Transverse colon (tissue), 4 donors: ENCODE measurements around the gene CCDC86. TPM values are rescaled to one million over a fixed set of nuclear protein-coding genes. Genes with fewer than 3 reads are reported as not detected.

Source experiments
- DNase-seq: peaks from one replicate; pipeline ENCODE4 v3.0.0-alpha.2; 2019
- H3K27ac ChIP-seq, 4 donors: fragments of 200-600 bp; sonication (generic); 2 replicates each; pipeline ENCODE4 v1.5.1; 2016 to 2018; ENCODE audit warnings: inconsistent platforms in 4 of 4
- H3K27me3 ChIP-seq: fragments of 200-600 bp; sonication (generic); 2 replicates; pipeline ENCODE4 v1.5.1; 2017; ENCODE audit warnings: inconsistent platforms
- H3K36me3 ChIP-seq, 4 donors: fragments of 200-600 bp; sonication (generic); 2 replicates each; pipeline ENCODE4 v1.5.1; 2017 to 2019; ENCODE audit warnings: inconsistent platforms in 4 of 4
- H3K4me1 ChIP-seq, 4 donors: fragments of 200-600 bp; sonication (generic); 2 replicates each; pipeline ENCODE4 v1.5.1; 2017 to 2020; ENCODE audit warnings: inconsistent platforms in 4 of 4
- H3K4me3 ChIP-seq, 4 donors: fragments of 200-600 bp; sonication (generic); 1 replicate in 1 of 4; 2 replicates in 3 of 4; pipeline versions ENCODE4 v1.5.1 to v1.6.1; 2017 to 2019; ENCODE audit warnings: inconsistent platforms in 4 of 4
- H3K9me3 ChIP-seq, 2 donors: fragments of 200-600 bp; sonication (generic); 2 replicates each; pipeline ENCODE4 v1.5.1; 2017 to 2019; ENCODE audit warnings: inconsistent platforms in 2 of 2
- CTCF ChIP-seq, 5 experiments: fragments of 200-600 bp in 3 of 5; fragments of 450-650 bp in 2 of 5; sonication (generic) in 3 of 5; IDR thresholded peaks; 1 replicate in 2 of 5; 2 replicates in 3 of 5; pipeline ENCODE4 v1.5.1; 2016 to 2017; ENCODE audit warnings: antibody characterized with exemption in 5 of 5, inconsistent platforms in 3 of 5, mild to moderate bottlenecking in 2 of 5, moderate library complexity in 1 of 5
- EP300 ChIP-seq: sonication (generic); formaldehyde crosslinking; IDR thresholded peaks from one replicate; pipeline ENCODE4 v1.6.1; 2017; ENCODE audit warnings: antibody characterized with exemption, low read depth
- POLR2A ChIP-seq: fragments of 450-650 bp; IDR thresholded peaks from one replicate; pipeline ENCODE4 v1.6.1; 2016; ENCODE audit warnings: antibody characterized with exemption, mild to moderate bottlenecking, moderate library complexity
- POLR2AphosphoS5 ChIP-seq, 3 donors: sonication (generic); formaldehyde crosslinking; IDR thresholded peaks; one replicate each; pipeline ENCODE4 v1.6.1; 2016; ENCODE audit warnings: antibody characterized with exemption in 3 of 3
- WGBS, 2 donors: methylation state at CpG; one replicate each; pipeline ENCODE4 v1.1.5; 2018; ENCODE audit warnings: low coverage in 1 of 2; 5-methylcytosine and 5-hydroxymethylcytosine counted together
- in situ Hi-C, 4 donors: fragments of 200-750 bp; cut with MboI; loops; one replicate each; pipeline versions ENCODE4 v1.15.0 to v1.15.1; 2017; ENCODE audit warnings: low sequenced_read_pairs in 3 of 4, low pct_ligation_motif_present in 1 of 4, low pct_unique_long_range_greater_than_20kb in 1 of 4
- intact Hi-C: fragments of 100-400 bp; cut with DNase I; formaldehyde crosslinking; loops from one replicate; pipeline ENCODE4 v1.15.1; 2023; ENCODE audit warnings: low total_unique reads
- total RNA-seq, 4 donors: library from RNA; depleted of rRNA; stranded (reverse); fragments of >200 nt; gene quantifications; one replicate each; pipeline ENCODE4 v1.1.0, GENCODE V29; 2016

CCDC86 gene
- total RNA-seq, 4 donors from 2014 or later, result 1.9 to 9.1 (median 5.5) TPM

GRCh38 chr11:60797846-60798630 is 43.9 kb upstream of the CCDC86 start:
- Histone ChIP-seq H3K4me1 (no peaks in the 10 kb centered on the region), H3K27ac (no peak overlapping the region), H3K36me3 (no peaks in the 10 kb centered on the region), H3K27me3 (peaks cover 7% of the 10 kb centered on the region), H3K4me3 (no peak overlapping the region), H3K9me3 (no peaks in the 10 kb centered on the region)
- no peak for DNase-seq
- TF ChIP-seq POLR2AphosphoS5 (IDR thresholded peaks at IDR 0.05), result no peak
- no peak for TF ChIP-seq CTCF (IDR thresholded peaks at IDR 0.05)
- no peak for TF ChIP-seq EP300
- no peak for TF ChIP-seq POLR2A
- in situ Hi-C loops, result no loop called here
- WGBS, 2 donors, result 85% methylated on average over 17 of the region's 17 CpGs; no CpG with 5 or more reads in 1 of the 2 donors
- intact Hi-C loops, result no loop called here

GRCh38 chr11:60798631-60799030 is 43.3 kb upstream of the CCDC86 start:
- H3K27me3 ChIP-seq, result peaks cover 7% of the 10 kb centered on the region
- in situ Hi-C loops, result no loop called here
- H3K4me3 ChIP-seq, result no peak overlapping the region
- TF ChIP-seq CTCF (IDR thresholded peaks at IDR 0.05) (no peak), EP300 (no peak), POLR2A (no peak), POLR2AphosphoS5 (IDR thresholded peaks at IDR 0.05) (no peak)
- no peaks in the 10 kb centered on the region for H3K4me1 ChIP-seq
- intact Hi-C loops, result no loop called here
- 94% methylated on average over 3 of the region's 3 CpGs; no CpG with 5 or more reads in 1 of the 2 donors for WGBS, 2 donors
- no peaks in the 10 kb centered on the region for H3K36me3 ChIP-seq
- H3K27ac ChIP-seq, result no peak overlapping the region
- H3K9me3 ChIP-seq, result no peaks in the 10 kb centered on the region
- no peak for DNase-seq

GRCh38 chr11:60801194-60801593 is 40.7 kb upstream of the CCDC86 start:
- intact Hi-C loops, result no loop called here
- Histone ChIP-seq H3K4me1 (no peaks in the 10 kb centered on the region), H3K9me3 (no peaks in the 10 kb centered on the region), H3K36me3 (no peaks in the 10 kb centered on the region), H3K27me3 (peaks cover 7% of the 10 kb centered on the region), H3K27ac (no peak overlapping the region), H3K4me3 (no peak overlapping the region)
- TF ChIP-seq EP300 (no peak), POLR2A (no peak)
- DNase-seq, result no peak
- 88 to 91% methylated on average over 4 to 10 of the region's 10 CpGs for WGBS, 2 donors
- in situ Hi-C loops, result no loop called here

GRCh38 chr11:60803273-60803936 is 38.5 kb upstream of the CCDC86 start:
- 60 to 76% methylated on average over 4 to 7 of the region's 7 CpGs for WGBS, 2 donors
- Histone ChIP-seq H3K27me3 (no peaks in the 10 kb centered on the region), H3K27ac (no peak overlapping the region), H3K4me1 (no peaks in the 10 kb centered on the region), H3K4me3 (no peak overlapping the region), H3K9me3 (no peaks in the 10 kb centered on the region), H3K36me3 (no peaks in the 10 kb centered on the region)
- in situ Hi-C loops, result no loop called here
- intact Hi-C loops, result no loop called here
- DNase-seq, result no peak
- TF ChIP-seq POLR2A (no peak), CTCF (IDR thresholded peaks at IDR 0.05) (no peak), POLR2AphosphoS5 (IDR thresholded peaks at IDR 0.05) (no peak), EP300 (no peak)
